Measurements from ENCODE around the gene RERE.
"Not testable (repeated sequence)": the region's sequence is repeated elsewhere in the genome, so short reads cannot be mapped to it uniquely, and the experiment has no call there.

The RERE gene

GRCh38 chr1:8536515-8536914, 280.9 kb downstream of the RERE start:
- DNase-seq, result no peak

DNA sequence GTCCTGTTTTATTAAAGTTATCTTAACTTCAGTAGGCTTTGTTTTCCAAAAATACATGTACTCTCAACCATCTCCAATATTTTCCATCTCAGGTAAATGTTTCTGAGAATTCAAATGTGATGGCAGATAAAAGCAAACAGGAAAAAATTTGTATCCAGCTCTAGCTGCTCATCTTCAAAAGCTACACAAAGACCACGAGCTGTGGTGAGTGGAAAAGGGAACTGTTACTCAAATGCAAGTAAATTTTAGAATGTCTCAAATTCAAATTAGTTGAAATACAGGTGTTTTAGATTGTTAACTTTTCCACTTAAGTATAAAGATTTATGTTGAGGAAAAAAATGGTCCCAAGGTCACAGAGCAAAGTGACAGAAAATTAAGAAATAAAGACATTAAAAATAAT, 283.5 kb downstream of the RERE start:
- DNase-seq, result no peak

DNA sequence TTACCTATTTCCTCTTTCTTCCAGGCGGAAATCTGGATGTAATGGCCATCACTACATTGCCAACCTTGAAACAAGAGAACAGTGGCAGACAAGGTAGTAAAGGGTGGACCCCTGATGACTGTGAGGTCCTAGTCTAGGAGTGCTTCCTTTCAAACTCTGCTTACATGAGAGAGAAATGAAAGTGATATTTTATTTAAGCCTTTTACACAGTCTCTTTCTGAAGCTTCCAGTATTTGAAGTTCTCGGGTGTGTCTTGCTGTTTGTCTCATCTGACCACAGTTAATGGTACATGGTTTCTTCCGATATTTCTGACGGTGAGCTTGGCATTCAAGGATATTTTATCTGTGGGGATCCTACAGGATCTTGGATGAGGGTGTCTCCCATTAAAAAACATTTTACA, 284.3 kb downstream of the RERE start:
- DNase-seq, result no peak

- no peak for DNase-seq
Measured at GRCh38 chr1:8529901-8530300, 287.5 kb downstream of the RERE start.

- DNase-seq, result no peak
Measured at GRCh38 chr1:8527941-8528340, 289.5 kb downstream of the RERE start.

DNA sequence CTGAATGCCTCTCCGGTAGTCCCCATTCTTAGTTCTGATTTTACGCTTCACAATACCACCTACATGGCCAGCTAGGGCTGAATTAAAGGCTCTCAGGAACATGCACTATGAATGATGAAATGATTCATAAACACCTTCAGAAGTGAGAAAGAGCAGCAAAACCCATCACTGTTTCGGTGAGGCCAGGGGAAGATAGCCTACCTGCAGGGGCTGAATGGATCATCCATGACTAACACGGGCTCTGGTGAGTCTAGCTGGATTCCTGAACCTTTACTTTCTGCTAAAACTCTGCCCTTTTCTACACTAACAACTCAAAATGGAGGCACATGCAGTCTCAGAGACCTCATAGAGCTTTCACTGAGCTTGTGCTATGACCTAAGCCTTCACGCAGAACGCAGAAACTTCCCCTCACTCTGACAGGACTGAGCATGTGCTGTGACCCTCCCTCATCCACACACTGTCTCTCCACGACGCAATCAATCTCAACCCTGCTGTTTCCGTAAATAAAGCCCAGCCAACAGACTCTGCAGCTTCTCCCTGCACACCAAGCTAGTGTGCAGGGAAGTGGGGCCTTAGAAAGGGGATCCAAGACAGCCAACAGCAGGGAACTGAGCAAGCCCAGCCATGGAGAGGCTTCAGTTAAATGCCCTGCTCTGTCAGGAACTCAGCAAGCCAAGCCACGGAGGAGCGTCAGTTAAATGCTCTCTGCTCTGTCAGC, 291.7 kb downstream of the RERE start:
- peak; percentile 76 for DNase-seq

DNA sequence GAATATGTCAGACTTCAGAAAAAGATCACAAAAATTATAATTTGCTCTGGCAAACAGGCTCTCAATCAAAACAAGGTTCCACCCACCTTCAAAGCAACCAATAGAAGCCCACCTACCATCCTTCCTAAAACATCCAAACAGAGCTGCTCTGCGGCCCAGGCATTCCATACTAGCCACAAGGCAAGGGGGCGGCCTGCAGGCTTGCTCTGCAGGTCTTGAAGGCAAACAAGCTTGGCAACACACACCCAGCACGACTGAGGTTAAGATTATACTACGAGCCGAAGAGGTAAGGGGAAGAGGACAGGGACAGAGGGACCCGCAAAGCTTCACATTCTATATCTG, 292.3 kb downstream of the RERE start:
- DNase-seq, result peak; percentile 35

- no peak for DNase-seq
Measured at GRCh38 chr1:8524627-8525157, 292.7 kb downstream of the RERE start.

GRCh38 chr1:8523666-8524206, 293.7 kb downstream of the RERE start:
- peak; percentile 53 for DNase-seq

GRCh38 chr1:8520483-8520966, 296.9 kb downstream of the RERE start:
- no peak for DNase-seq

DNA sequence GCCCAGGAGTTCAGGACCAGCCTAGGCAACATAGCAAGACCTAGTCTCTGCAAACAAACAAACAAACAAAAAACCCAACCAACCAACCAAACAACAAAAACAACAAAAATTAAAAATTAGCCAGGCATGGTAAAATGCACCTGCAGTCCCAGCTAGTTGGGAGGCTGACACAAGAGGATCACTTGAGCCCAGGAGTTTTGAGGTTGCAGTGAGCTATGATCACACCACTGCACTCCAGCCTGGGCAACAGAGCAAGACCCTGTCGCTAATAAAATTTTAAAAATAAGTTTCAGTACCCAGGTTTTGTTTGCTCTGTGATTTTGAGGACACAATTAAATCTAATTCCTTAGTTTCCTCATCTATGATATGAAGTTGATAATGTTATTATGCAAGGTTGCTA, 298.3 kb downstream of the RERE start:
- no peak for DNase-seq

- no peak for DNase-seq
Measured at GRCh38 chr1:8518490-8518801, 299.0 kb downstream of the RERE start.

- DNase-seq, result no peak
Measured at GRCh38 chr1:8517661-8518489, 299.6 kb downstream of the RERE start.

- DNase-seq, result no peak
Measured at GRCh38 chr1:8516793-8517556, 300.5 kb downstream of the RERE start.

DNA sequence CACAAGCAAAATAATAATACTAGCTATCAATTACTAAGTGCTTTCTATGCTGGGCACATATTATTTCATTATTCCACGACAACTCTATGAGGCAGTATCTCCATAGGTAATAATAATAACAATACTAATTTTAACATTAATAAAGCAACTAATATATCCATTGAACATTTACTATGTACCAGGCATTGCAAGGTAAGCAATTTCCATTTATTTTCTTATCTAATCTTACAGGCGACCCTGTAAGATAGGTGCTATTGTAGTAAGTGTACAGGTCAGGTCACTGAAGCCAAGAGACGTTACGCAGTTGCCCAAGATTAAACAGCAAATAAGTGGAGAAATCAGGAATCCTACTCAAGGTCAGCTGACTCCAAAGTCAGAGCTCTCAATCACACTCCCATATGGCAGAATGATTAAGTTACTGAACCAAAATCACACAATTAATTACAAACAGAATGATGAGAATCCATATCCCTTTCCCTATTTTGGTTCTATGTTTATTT, 301.1 kb downstream of the RERE start:
- no peak for DNase-seq

GRCh38 chr1:8512504-8512903, 304.9 kb downstream of the RERE start:
- DNase-seq, result no peak

DNA sequence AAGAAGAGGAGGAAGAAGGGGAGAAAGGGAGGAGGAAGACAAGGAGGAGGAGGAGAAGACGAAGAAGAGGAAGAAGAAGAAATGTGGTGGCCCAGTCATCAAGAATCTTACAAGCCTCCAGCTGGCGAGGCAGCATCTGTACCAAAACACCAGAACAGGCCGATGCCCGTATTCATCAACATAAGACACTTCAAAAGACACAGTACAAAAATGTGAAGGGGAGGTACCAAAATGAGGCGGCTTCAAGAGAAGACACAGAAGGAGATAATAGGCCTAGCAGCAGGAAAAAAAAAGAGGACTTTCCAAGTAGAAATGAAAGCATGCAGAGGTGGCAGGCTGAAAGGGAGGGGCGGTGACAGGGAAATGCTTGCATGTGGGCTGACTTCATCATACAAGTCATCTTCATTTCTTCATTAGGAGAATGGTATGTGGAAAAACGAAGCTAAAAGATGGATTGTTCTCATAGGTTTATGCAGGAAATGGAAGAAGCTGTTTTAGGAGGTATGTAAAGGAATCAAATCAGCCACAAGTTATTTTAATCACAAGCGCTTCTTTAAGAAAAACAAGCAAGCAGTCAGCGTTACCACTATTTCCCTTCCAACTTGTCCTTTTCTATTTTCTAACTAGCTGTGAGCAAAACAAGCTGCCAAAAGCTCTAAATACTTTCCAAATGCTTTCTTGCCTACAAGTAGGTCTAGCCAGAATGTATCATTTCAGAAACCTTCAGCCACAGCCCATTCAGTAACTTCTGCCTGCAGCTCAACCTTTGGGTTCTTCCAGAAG, 307.2 kb downstream of the RERE start:
- DNase-seq, result peak; percentile 66

DNA sequence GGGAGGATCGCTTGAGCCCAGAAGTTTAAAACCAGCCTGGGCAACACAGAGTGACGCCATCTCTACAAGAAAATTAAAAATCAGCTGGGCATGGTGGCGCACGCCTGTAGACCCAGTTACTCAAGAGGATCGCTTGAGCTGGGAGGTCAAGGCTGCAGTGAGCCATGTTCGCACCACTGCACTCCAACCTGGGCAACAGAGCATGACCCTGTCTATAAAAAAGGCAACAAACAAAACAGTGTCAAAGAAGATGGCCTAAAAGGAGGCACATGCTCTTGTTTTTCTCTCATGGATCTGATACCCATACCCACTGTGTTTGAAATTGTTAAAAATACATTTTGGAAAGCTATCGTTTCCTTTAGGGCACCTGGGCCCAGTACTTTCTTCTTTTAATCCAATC, 307.9 kb downstream of the RERE start:
- no peak for DNase-seq

DNA sequence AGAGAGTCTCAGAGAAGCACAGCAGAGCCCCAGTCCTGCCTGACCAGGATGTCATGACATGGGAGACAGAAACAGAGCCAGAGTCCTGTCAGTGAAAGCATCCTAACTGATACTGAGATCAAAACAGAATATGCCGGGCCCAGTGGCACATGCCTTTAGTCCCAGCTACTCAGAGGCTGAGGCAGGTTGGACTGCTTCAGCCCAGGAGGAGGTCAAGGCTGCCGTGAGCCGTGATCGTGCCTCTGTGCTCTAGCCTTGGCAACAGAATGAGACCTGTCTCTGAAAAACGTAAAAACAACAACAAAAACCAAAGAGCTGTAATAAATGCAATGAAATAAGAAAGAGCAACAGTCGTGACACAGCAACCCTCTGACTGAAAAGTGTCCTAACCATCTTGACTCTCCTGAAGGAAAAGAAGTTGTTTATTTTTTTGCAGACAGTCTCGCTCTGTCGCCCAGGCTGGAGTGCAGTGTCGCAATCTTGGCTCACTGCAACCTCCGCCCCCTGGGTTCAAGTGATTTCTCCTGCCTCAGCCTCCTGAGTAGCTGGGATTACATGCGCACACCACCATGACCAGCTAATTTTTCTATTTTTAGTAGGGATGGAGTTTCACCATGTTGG, 310.3 kb downstream of the RERE start:
- DNase-seq, result no peak

- no peak for DNase-seq
Measured at GRCh38 chr1:8506456-8506855, 311.0 kb downstream of the RERE start.

- no peak for DNase-seq
Measured at GRCh38 chr1:8503842-8504241, 313.6 kb downstream of the RERE start.

- not testable (repeated sequence) for DNase-seq
Measured at GRCh38 chr1:8502949-8503348, 314.5 kb downstream of the RERE start.

Measured in CD4-positive, alpha-beta T cell treated with Interleukin-17A for 4 hours (primary cell).